ENCODE results near the gene STK32C.

DNA sequence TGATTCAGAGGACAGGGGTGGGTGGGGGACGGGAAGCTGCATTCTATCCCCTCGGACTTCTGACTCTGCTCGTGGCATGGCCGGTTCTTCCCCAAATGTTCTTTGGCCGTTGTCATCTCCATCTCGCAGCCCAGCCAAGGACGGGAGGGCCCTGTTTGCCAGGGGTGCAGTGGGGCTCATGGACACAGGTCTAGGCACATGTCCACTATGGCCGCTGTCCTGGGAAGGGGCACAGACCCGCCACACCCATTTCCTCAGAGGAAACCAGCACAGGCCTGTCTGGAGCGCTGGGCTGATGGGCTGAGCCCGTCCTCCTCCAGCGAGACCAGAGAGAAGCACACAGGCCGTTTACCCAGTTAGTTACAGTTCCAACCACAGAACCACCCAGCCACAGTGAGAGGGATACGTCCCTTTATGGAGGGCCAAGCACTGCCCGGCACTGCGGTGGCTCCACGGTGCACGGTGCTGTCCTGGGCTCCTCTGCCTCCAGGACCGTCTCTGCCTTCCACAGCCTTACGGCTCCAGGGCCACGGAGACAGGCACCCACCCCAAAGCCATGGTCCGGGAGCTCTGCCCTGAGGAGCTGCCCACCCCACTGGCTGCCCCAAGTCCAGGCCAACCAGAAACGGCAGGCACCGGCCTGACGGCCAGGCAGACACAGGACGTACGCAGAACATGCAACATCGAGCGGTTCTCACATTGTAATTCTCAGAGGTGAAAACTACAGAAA lies 100.8 kb downstream of the STK32C start:
- TF ChIP-seq, protein P1, sequence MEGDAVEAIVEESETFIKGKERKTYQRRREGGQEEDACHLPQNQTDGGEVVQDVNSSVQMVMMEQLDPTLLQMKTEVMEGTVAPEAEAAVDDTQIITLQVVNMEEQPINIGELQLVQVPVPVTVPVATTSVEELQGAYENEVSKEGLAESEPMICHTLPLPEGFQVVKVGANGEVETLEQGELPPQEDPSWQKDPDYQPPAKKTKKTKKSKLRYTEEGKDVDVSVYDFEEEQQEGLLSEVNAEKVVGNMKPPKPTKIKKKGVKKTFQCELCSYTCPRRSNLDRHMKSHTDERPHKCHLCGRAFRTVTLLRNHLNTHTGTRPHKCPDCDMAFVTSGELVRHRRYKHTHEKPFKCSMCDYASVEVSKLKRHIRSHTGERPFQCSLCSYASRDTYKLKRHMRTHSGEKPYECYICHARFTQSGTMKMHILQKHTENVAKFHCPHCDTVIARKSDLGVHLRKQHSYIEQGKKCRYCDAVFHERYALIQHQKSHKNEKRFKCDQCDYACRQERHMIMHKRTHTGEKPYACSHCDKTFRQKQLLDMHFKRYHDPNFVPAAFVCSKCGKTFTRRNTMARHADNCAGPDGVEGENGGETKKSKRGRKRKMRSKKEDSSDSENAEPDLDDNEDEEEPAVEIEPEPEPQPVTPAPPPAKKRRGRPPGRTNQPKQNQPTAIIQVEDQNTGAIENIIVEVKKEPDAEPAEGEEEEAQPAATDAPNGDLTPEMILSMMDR (IDR thresholded peaks at IDR 0.05) = no peak
- TF ChIP-seq POLR2A (IDR thresholded peaks at IDR 0.05) (no peak), POLR2AphosphoS5 (IDR thresholded peaks at IDR 0.05) (no peak)

All from upper lobe of left lung (tissue), 4 donors.